ACC112 (cell line): ENCODE results near the gene PPP2R1B.
A peak's percentile ranks its signal among the peaks of the same experiment; 100 is the strongest.

Source experiments
- H2AFZ ChIP-seq: fragments of 200-600 bp; sonication (generic); one replicate; pipeline ENCODE4 v1.6.0; 2017; ENCODE audit warnings: antibody characterized with exemption, low read length; ENCODE audit not compliant: unreplicated experiment
- H3K27ac ChIP-seq: fragments of 200-600 bp; sonication (generic); 2 replicates; pipeline ENCODE4 v1.5.1; 2014; ENCODE audit warnings: low read depth, mild to moderate bottlenecking, antibody characterized with exemption, low read length, moderate library complexity
- H3K27me3 ChIP-seq: fragments of 200-600 bp; sonication (generic); 2 replicates; pipeline ENCODE4 v1.6.1; 2014; ENCODE audit warnings: mild to moderate bottlenecking, antibody characterized with exemption, low read length, moderate library complexity, mixed read lengths; ENCODE audit not compliant: insufficient read depth
- H3K36me3 ChIP-seq: fragments of 200-600 bp; sonication (generic); 2 replicates; pipeline ENCODE4 v1.6.1; 2016; ENCODE audit warnings: mild to moderate bottlenecking, antibody characterized with exemption, low read length, moderate library complexity, mixed read lengths; ENCODE audit not compliant: insufficient read depth
- H3K4me1 ChIP-seq: fragments of 200-600 bp; sonication (generic); one replicate; pipeline ENCODE4 v1.6.1; 2016; ENCODE audit warnings: low read length, mixed read lengths; ENCODE audit not compliant: insufficient read depth, unreplicated experiment, control insufficient read depth
- H3K4me3 ChIP-seq: fragments of 200-600 bp; sonication (generic); 2 replicates; pipeline ENCODE4 v1.5.1; 2014; ENCODE audit warnings: mild to moderate bottlenecking, low read depth, low read length
- H3K79me2 ChIP-seq: fragments of 200-600 bp; sonication (generic); one replicate; pipeline ENCODE4 v1.6.0; 2016; ENCODE audit warnings: low read length; ENCODE audit not compliant: control insufficient read depth, unreplicated experiment, insufficient read depth

Gene PPP2R1B

DNA sequence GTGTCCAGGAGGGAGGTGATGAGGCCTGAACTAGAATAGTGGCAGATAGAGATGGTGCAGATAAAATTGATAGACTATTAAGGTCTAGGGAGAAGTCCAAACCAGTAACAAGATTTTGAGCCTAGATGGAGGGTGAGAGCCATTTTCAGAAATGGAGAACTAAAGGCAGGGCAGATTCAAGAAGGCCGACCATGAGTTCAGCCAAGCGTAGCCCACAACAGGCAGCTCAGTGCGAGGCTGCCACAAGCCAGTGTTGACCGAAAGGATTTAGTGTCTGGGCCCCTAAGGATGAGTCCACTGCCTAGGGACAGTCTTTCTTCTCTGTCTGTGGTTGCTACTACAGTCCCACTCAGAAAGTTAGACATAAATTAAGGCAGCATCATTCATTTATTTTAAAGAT lies 51.7 kb downstream of the PPP2R1B start:
- Histone ChIP-seq H3K27ac (no peak overlapping the region), H3K4me1 (peaks cover 20% of the 10 kb centered on the region), H2AFZ (no peak overlapping the region), H3K4me3 (no peak overlapping the region), H3K79me2 (no peaks in the 10 kb centered on the region), H3K27me3 (no peaks in the 10 kb centered on the region), H3K36me3 (peaks cover under 1% of the 10 kb centered on the region; the same call in 1 of the 2 replicates)

DNA sequence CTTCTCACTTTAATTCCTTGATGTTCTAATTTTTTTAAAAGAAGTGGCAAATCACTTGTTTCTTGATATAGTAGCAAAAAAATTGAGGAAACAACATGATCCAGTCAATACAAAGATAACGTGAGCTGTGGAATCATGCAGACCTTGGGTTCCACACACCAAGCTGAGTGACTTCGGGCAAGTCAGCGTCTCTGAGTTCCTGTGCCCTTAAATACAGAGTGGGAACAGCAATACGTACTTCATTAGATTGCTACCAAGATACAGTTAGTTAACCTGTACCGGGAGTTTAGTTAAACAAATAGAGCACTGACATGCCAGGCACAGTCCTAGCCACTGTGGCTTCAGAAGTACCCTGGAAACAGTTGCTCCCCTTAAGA lies 58.5 kb downstream of the PPP2R1B start:
- Histone ChIP-seq H3K4me3 (no peak overlapping the region), H3K79me2 (no peaks in the 10 kb centered on the region), H2AFZ (no peak overlapping the region), H3K27me3 (no peaks in the 10 kb centered on the region), H3K36me3 (peaks cover 19% of the 10 kb centered on the region), H3K27ac (peak overlapping the region; percentile 40; the same call in 1 of the 2 replicates), H3K4me1 (peaks cover 16% of the 10 kb centered on the region)

DNA sequence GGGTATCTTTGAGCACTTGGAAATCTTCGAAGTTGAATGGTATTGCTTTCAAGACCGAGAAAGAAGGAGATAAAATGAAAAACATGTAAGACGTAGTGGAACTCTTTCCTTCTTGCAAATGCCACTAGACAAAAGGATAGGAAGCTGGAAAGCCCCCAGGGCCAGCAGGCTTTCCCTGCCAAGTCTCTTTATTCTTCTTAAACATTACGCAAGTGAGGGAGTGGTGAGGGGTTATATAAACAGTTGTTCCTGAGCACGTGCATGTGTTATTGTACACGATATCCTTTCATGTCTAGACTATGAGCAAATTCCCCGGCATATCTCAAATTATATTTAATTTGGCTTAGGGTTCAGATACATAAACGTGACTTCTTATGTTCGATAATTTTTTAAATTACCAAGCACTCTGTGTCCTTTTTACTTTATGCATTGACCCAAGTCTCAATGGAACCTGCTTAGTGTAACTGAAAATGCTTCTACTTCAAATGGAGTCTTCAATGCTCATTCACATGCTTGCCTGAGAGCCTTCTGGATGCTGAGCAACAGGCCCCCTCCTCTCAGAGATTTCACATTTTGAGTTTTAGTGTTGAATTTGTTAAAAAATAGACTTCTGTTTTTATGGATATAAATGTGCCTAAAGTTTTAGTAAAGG lies 59.0 kb downstream of the PPP2R1B start:
- Histone ChIP-seq H2AFZ (no peak overlapping the region), H3K36me3 (peaks cover 19% of the 10 kb centered on the region), H3K4me3 (no peak overlapping the region), H3K27ac (peak overlapping the region; percentile 40), H3K27me3 (no peaks in the 10 kb centered on the region), H3K79me2 (no peaks in the 10 kb centered on the region), H3K4me1 (peaks cover 16% of the 10 kb centered on the region)

DNA sequence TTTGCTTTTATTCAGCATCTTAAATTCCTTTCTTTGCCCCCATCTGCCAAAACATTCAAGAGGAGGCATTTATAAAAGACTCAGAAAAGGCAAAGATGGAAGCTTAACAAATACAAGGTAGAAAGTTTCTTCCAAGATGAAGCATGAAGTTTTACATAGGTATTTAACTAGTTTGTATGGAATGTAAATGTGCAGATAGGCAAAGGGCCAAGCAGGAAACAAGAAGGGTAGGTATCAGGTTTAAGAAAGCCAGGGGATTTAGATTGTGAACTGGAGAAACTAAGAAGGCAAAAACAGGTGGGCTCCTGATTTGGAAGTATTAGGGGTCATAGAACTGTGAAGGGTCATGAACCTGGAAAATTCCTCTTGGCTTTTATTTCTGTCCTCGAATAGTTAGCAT lies 62.6 kb downstream of the PPP2R1B start:
- Histone ChIP-seq H3K79me2 (no peaks in the 10 kb centered on the region), H3K36me3 (peaks cover 15% of the 10 kb centered on the region), H3K4me1 (peaks cover 18% of the 10 kb centered on the region), H2AFZ (no peak overlapping the region), H3K27ac (no peak overlapping the region), H3K27me3 (no peaks in the 10 kb centered on the region), H3K4me3 (no peak overlapping the region)

DNA sequence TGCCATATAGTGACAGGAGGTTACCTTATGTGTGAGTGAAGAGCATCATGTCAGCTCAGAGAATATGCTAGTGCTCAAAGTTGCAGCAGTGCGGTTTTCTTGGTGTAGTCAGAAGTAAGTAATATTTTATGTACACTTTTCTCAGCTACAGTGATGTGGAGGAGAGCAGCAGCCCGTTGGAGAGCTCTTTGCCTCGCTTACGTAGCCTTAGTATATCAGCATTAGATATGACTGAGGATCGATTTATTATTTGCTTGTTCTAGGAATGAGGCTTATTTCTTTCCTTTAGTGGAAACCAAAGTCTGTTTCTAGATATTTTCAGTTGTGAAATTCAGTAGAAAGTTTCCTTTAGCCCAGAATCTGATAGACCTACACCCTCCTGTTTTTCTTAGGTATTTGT lies 63.6 kb downstream of the PPP2R1B start:
- Histone ChIP-seq H3K79me2 (no peaks in the 10 kb centered on the region), H3K27me3 (no peaks in the 10 kb centered on the region), H3K36me3 (peaks cover 14% of the 10 kb centered on the region), H3K27ac (no peak overlapping the region), H3K4me1 (peaks cover 22% of the 10 kb centered on the region), H3K4me3 (no peak overlapping the region), H2AFZ (no peak overlapping the region)

DNA sequence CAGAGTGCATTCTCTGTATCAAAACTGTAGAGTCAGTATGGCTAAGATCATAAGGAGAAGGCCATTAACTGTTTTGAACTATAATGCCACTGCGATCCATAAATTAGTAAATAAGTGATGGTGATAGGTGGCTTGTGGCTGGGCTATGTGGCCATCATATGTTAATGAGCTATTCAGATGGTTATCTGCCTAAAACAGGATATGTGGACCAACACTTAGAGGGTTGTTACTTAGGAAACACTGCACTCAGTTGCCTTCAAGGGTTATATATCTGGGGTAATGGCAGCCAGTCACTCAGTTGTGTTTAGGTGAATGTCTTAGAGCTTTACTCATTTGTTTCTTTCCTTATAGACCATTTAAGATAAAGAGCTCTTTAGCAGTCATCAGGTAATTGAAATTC lies 66.0 kb downstream of the PPP2R1B start:
- H2AFZ ChIP-seq = no peak overlapping the region
- H3K36me3 ChIP-seq = peaks cover 12% of the 10 kb centered on the region; the same call in 1 of the 2 replicates
- H3K27ac ChIP-seq = no peak overlapping the region
- peaks cover 28% of the 10 kb centered on the region for H3K4me1 ChIP-seq
- no peaks in the 10 kb centered on the region for H3K27me3 ChIP-seq
- no peaks in the 10 kb centered on the region for H3K79me2 ChIP-seq
- no peak overlapping the region for H3K4me3 ChIP-seq

DNA sequence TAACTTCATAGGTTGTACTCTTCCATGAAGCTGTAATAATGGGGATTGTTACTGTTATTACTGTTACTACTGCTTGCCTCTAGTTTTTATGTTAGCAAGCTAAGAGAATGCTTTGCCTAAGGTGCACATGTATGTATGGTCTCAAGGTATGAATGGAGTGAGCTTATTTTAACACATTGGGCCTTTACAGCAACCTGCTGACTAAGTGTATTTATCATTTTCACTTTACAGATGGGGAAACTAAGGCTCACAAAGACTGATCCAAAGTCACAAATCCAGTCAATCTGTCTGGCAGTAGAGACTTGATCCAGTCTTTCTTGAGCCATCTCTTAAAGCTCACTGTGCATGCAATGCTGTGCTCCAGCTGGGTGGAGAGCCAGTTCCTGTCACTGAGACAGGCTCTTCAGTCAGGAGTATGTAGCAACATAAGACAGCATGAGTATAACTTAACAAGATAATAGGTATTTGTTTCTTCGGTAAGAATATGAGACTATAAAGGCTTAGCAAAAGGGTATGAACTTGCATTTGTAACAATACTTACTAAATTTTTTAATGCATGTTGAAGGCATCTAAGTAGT lies 66.5 kb downstream of the PPP2R1B start:
- Histone ChIP-seq H3K4me3 (no peak overlapping the region), H3K4me1 (peaks cover 30% of the 10 kb centered on the region)

DNA sequence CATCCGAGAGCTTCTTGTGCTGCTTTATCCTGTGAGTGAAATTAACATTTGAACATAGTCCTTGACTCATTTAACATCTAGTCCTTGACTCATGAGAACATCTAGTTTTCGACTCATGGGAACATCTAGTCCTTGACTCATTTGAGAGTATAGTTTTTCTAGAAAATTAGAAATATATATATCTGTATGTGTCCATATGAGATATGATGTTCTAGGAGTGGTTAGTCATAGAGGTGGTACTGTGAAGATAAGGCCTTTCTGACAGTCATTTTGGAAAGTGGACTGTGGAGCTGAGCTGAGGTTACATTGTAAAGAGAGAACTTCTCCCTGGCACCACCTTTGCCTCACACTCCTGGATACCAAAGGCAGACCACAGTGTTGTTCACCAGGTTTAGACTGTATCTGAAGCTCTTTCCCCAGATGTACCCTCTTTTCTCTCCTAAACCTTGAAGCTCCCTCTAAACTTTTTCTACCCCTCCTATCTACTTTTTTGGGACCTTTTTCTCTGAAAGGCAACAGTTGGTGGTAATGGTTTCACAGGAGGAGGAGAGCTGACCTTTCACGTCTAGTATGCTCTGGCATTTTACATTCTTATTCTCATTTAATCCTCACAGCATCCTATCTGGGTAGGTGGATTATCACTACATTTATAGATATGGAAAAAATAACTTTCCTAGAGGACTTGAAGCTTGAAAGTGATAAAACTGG lies 67.2 kb downstream of the PPP2R1B start:
- Histone ChIP-seq H3K4me3 (no peak overlapping the region), H2AFZ (no peak overlapping the region), H3K36me3 (peaks cover 7% of the 10 kb centered on the region; the same call in 1 of the 2 replicates), H3K27ac (peak overlapping the region; percentile 68), H3K79me2 (no peaks in the 10 kb centered on the region), H3K4me1 (peaks cover 37% of the 10 kb centered on the region), H3K27me3 (no peaks in the 10 kb centered on the region)

More for the DNA sequence above, 66.5 kb downstream of the PPP2R1B start:
- Histone ChIP-seq H3K79me2 (no peaks in the 10 kb centered on the region), H2AFZ (no peak overlapping the region), H3K27me3 (no peaks in the 10 kb centered on the region), H3K36me3 (peaks cover 7% of the 10 kb centered on the region; the same call in 1 of the 2 replicates), H3K27ac (peak overlapping the region; percentile 68; the same call in 1 of the 2 replicates)

DNA sequence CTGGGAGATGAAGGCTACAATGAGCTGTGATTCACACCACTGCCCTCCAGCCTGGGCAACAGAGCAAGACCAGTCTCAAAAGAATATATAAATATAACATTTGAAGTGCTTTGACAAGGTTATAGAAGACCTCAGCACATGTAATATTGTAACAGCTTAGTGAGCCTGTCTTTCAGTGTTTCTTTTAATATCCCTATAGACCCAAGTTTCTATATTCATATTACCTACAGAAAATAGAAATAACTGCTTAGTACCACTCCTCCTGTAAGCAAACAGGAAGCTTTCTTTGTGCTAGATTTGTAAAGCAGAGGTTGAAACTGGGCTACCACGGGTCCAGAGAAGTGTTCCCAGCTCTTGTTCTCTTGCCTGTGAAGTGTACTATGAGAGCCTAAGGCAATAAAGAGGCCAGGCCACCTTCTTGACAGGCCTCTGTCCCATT lies 68.2 kb downstream of the PPP2R1B start:
- peak overlapping the region; percentile 68 for H3K27ac ChIP-seq
- H3K36me3 ChIP-seq = no peaks in the 10 kb centered on the region
- no peak overlapping the region for H2AFZ ChIP-seq
- peaks cover 43% of the 10 kb centered on the region for H3K4me1 ChIP-seq
- H3K79me2 ChIP-seq = no peaks in the 10 kb centered on the region
- no peak overlapping the region for H3K4me3 ChIP-seq
- H3K27me3 ChIP-seq = no peaks in the 10 kb centered on the region

DNA sequence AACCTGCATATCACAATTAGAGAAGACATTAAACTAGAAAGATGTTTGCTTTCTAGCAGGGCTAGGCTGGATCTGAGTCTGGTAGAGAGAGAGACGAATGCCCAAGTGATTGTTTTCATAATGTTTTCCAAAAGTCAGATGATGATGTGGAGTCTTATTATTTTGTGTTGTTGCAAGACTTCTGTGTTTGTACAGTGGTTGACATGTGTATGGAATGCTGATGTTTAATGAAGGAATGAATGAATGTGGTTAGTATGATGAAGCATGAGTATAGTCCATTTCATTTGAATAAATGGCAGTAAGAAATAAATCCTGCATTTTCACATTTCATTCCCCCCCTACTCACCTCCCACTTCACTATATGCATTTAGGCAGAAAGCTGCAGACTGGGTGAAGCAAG lies 69.6 kb downstream of the PPP2R1B start:
- Histone ChIP-seq H3K4me1 (peaks cover 43% of the 10 kb centered on the region), H2AFZ (no peak overlapping the region), H3K4me3 (no peak overlapping the region), H3K27me3 (no peaks in the 10 kb centered on the region), H3K27ac (peak overlapping the region; percentile 83), H3K79me2 (no peaks in the 10 kb centered on the region), H3K36me3 (no peaks in the 10 kb centered on the region)
